ENCODE results near the gene PPCDC.

PPCDC gene

GRCh38 chr15:74995182-74995778 lies 28.1 kb upstream of the PPCDC start, which contains the start of gene SCAMP5:
Gene SCAMP5 (plus strand): TSS chr15:74995563. CDS start chr15:75011840, 16,277 bp downstream.
- TF ChIP-seq CTCF (conservative IDR thresholded peaks at IDR 0.05; ENCODE audit: low read depth, low read length): no peak
- peak; percentile 95 for DNase-seq (ENCODE audit: low read depth)
- peak within 1 kb of the TSS; percentile 74 for H3K4me3 ChIP-seq (ENCODE audit: low read depth, low read length)

GRCh38 chr15:74995779-74996765 lies 27.3 kb upstream of the PPCDC start:
- DNase-seq (ENCODE audit: low read depth): no peak
- no peak for TF ChIP-seq CTCF (conservative IDR thresholded peaks at IDR 0.05; ENCODE audit: low read depth, low read length)

GRCh38 chr15:74997141-74997540 lies 26.2 kb upstream of the PPCDC start:
- no peak overlapping the region for H3K4me3 ChIP-seq (ENCODE audit: low read depth, low read length)
- no peak for TF ChIP-seq CTCF (conservative IDR thresholded peaks at IDR 0.05; ENCODE audit: low read depth, low read length)
- DNase-seq (ENCODE audit: low read depth): no peak

More at GRCh38 chr15:74995779-74996765, 27.3 kb upstream of the PPCDC start:
- peak overlapping the region; percentile 74 for H3K4me3 ChIP-seq (ENCODE audit: low read depth, low read length)

- TF ChIP-seq CTCF (conservative IDR thresholded peaks at IDR 0.05; ENCODE audit: low read depth, low read length): no peak
- H3K4me3 ChIP-seq (ENCODE audit: low read depth, low read length): no peak overlapping the region
- no peak for DNase-seq (ENCODE audit: low read depth)
Observed at GRCh38 chr15:74997543-74997942, 25.8 kb upstream of the PPCDC start.

GRCh38 chr15:75001310-75001709 lies 22.1 kb upstream of the PPCDC start:
- no peak for TF ChIP-seq CTCF (conservative IDR thresholded peaks at IDR 0.05; ENCODE audit: low read depth, low read length)
- no peak for DNase-seq (ENCODE audit: low read depth)
- no peak overlapping the region for H3K4me3 ChIP-seq (ENCODE audit: low read depth, low read length)

GRCh38 chr15:75002398-75002797 lies 21.0 kb upstream of the PPCDC start:
- DNase-seq (ENCODE audit: low read depth): no peak
- no peak overlapping the region for H3K4me3 ChIP-seq (ENCODE audit: low read depth, low read length)
- no peak for TF ChIP-seq CTCF (conservative IDR thresholded peaks at IDR 0.05; ENCODE audit: low read depth, low read length)

Measured in choroid plexus epithelial cell (primary cell).